Stimulated activated naive CD8-positive, alpha-beta T cell treated with anti-CD3 and anti-CD28 coated beads, Interleukin-15, amount 100 ng/mL, for 72 hours (primary cell): Measurements from ENCODE around the gene SLC34A3.
"Not testable (repeated sequence)": the region's sequence is repeated elsewhere in the genome, so short reads cannot be mapped to it uniquely, and the experiment has no call there.

Experiments
- ATAC-seq: fragments of 150-1000 bp; cut with Tn5 transposase; 2 replicates; pipeline ENCODE4 v1.10.0; 2021; ENCODE audit warnings: mild to moderate bottlenecking, moderate library complexity
- DNase-seq, 2 donors: peaks; one replicate each; pipeline ENCODE4 v3.0.0; 2021 to 2022
- H3K27ac Mint-ChIP-seq, 2 donors: one replicate each; pipeline ENCODE4 v1.8.0; 2022; ENCODE audit warnings: mild to moderate bottlenecking in 2 of 2, mixed read lengths in 2 of 2, moderate library complexity in 2 of 2
- H3K27me3 Mint-ChIP-seq: one replicate; pipeline ENCODE4 v1.8.0; 2022; ENCODE audit warnings: mixed read lengths
- H3K4me1 Mint-ChIP-seq: one replicate; pipeline ENCODE4 v1.8.0; 2022; ENCODE audit warnings: mild to moderate bottlenecking, mixed read lengths
- H3K4me3 Mint-ChIP-seq, 2 donors: one replicate each; pipeline ENCODE4 v1.8.0; 2022; ENCODE audit warnings: mild to moderate bottlenecking in 2 of 2, mixed read lengths in 2 of 2, moderate library complexity in 1 of 2
- H3K9me3 Mint-ChIP-seq, 2 donors: one replicate each; pipeline ENCODE4 v1.8.0; 2022; ENCODE audit warnings: mixed read lengths in 2 of 2

The SLC34A3 gene

DNA sequence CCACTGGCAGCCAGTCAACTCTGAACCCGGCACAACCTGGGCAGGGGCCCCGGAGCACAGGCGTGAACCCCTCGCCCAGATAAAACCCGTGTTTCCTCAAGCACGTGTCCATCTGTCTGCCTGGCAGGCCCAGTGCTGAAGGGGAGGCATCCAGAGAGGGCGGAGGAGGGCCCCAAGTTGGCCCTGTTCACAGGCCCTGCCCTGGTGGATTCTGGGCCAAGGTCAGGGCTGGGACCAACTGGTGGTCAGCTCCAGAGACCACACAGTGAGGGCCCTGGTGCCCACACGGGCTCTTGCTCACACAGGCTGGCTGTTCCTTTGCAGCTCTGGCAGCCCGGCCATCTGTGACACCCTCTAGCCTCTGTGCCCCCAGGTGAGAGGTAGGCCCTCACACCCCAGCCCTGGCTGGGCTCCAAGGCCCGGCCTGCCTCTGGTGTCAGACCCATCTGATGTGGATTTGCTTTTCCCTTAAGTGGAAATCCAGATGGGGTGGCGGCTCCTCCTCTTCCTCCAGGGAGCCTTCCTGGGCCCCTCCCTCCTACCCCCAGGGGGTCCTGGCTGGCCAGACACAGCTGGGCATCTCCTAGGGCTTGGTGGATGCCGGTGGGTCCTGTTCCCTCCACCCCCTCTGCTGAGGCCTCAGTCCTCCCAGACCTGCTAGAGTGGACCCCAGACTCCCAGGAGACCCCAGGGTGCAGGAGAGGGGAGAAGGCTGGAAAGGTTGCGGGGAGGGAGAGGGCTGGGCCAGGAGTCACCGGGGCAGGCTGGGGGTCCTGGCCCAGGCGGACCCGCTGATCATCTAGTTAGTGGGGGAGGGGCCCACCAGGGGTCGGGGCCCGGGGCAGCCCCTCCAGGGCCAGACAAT is 19.9 kb downstream of the SLC34A3 start:
- H3K4me1 Mint-ChIP-seq: peaks cover 13% of the 10 kb centered on the region
- DNase-seq (no peak), ATAC-seq (no peak)
- no peaks in the 10 kb centered on the region for H3K9me3 Mint-ChIP-seq
- H3K4me3 Mint-ChIP-seq: no peak overlapping the region
- peaks cover 6% of the 10 kb centered on the region for H3K27me3 Mint-ChIP-seq
- no peak overlapping the region for H3K27ac Mint-ChIP-seq

DNA sequence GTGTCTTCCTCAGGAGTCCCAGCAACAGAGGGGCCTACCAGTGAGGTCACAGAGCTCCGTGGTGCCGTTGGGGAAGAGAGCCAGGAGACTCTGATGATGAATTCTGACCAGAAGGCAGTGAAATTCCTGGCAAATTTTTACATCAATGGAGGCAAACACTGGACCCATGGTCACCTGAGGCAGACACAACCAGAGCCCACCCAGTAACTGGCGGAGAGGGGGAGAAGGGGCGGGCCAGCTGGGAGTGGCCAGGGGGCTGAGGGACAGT is 20.4 kb downstream of the SLC34A3 start, which contains the start of gene STPG3:
Gene STPG3, plus strand, starts transcription at position 93 of the 268 bp plus-strand sequence. Its CDS starts 1 bp downstream, at position 94.
- Mint-ChIP-seq H3K9me3 (no peaks in the 10 kb centered on the region), H3K4me1 (peaks cover 17% of the 10 kb centered on the region), H3K27ac (no peak within 1 kb of the TSS), H3K4me3 (no peak within 1 kb of the TSS), H3K27me3 (peaks cover 6% of the 10 kb centered on the region)
- ATAC-seq: no peak
- no peak for DNase-seq

DNA sequence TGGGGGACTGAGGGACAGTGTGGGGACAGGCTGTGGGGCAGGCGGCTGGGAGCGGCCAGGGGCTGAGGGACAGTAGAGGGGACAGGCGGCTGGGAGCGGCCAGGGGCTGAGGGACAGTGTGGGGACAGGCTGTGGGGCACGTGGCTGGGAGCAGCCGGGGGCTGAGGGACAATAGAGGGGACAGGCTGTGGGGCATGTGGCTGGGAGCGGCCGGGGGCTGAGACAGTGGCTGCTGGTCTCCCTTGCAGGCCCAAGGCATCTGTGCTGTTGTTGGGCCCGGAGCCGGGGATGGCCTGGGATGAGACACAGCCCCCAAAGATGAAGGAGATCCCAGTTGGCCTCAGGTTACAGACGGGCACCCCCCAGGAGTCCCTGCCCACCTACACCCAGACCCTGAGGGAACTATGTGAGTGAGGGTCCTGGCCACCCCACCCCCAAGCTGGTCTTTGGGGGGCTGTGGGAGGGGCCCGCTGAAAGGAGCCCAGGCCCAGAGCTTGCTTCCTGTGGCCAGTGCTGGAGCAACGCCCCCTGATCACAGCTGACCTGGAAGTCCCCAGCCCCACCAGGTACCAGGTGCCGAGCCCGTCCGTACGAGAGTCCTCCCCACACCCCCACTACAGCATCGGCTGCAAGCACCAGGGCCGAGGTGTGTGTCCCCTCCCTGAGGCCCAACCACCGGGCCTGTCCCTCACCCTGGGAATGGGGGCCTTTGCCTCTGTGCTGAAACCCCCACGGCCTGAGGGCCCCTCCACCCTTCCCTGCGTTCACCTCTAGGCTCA is 21.0 kb downstream of the SLC34A3 start:
- DNase-seq (no peak), ATAC-seq (no peak)
- Mint-ChIP-seq H3K27me3 (peaks cover 6% of the 10 kb centered on the region), H3K4me3 (no peak overlapping the region), H3K27ac (no peak overlapping the region), H3K4me1 (peaks cover 22% of the 10 kb centered on the region), H3K9me3 (no peaks in the 10 kb centered on the region)

DNA sequence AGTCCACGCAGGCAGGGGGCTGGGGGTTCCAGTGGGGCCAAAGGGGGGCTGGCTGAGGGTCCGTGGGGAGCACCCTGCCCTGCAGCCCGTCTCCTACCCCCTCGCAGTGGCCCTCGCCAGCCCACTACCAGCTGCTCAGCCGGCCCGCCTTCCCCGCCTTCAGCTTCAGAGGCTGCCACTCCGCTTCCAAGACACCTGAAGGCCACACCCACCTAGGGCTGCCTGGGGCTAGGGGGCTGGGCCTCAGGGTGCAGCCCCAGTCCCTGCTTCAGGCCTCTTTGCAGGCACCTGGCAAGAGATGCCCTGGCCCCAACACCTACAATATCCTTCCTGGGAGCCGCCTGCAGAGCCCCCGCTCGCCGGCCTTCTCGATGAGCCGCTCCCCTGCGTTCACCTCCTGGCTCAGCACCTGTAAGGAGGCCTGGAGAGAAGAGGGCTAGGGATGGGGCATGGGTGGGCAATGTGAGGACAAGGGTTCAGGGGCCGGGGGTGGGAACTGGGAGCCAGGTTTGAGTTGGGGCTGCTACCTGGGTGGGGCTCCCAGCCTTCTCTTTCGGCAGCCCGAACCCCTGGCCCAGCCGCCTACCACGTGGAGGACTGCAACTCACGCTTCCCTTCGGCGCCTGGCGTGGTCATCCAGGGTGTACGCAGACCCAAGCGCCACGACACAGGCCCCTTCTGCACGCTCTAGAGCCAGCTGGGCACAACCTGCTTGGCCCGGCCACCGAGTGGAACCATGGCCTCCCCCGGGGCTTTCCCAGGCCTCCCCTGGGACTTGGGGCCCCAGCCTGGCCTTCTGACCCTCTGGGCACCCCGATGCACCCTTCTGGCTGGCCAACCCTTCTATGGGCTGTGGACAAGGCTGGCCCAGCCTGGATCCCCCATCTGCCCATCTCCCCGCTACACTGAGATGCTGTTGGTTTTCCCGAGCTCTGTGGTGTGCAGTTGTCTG is 22.1 kb downstream of the SLC34A3 start:
- no peak overlapping the region for H3K4me3 Mint-ChIP-seq

DNA sequence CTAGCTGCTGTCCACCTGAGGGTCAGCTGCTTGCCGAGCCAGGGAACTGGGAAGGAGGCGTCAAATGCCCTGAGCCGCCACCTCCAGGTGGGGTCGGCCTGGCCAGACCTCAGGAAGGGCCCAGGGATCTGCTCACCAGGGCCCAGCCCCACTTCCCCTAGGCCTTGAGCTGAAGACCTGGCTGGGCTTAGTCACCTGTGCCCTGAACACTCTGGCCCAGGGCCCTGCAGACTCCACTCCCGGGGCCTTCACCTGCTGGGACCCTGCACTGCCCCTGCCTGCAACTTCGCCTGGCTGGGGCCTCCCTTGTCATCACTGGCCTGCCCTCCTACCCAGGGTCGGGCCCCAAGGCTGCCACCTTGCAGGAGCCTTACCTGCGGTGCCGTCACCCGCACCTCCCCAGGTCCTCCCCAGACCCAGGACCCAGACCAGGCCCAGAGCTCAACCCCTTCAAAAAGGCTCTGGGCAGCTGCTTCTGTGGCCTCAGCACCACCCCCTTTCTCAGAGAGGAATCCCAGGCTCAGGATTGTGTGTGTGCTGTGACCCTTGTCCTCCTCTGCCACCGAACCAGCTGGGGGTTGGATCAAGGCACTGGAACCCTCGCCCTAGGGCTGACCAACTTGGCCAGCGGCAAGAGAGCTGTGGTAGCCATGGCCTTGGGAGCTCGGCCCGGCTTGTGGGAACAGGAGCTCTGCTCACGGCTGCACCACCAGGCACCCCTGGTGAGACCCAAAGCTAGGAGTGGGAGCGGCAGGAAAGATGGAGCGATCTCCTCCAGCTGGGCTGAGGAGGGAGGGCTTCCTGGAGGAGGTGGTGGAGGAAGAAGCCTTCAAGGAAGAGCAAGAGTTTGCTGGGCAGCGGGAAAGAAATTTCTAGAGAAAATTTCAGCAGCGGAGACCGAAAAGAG is 23.3 kb downstream of the SLC34A3 start:
- peaks cover 24% of the 10 kb centered on the region for H3K4me1 Mint-ChIP-seq
- no peak for ATAC-seq

More for the DNA sequence above, 22.1 kb downstream of the SLC34A3 start:
- no peak overlapping the region for H3K27ac Mint-ChIP-seq
- H3K9me3 Mint-ChIP-seq: no peaks in the 10 kb centered on the region
- DNase-seq (no peak), ATAC-seq (no peak)
- peaks cover 24% of the 10 kb centered on the region for H3K4me1 Mint-ChIP-seq
- H3K27me3 Mint-ChIP-seq: peaks cover 6% of the 10 kb centered on the region

DNA sequence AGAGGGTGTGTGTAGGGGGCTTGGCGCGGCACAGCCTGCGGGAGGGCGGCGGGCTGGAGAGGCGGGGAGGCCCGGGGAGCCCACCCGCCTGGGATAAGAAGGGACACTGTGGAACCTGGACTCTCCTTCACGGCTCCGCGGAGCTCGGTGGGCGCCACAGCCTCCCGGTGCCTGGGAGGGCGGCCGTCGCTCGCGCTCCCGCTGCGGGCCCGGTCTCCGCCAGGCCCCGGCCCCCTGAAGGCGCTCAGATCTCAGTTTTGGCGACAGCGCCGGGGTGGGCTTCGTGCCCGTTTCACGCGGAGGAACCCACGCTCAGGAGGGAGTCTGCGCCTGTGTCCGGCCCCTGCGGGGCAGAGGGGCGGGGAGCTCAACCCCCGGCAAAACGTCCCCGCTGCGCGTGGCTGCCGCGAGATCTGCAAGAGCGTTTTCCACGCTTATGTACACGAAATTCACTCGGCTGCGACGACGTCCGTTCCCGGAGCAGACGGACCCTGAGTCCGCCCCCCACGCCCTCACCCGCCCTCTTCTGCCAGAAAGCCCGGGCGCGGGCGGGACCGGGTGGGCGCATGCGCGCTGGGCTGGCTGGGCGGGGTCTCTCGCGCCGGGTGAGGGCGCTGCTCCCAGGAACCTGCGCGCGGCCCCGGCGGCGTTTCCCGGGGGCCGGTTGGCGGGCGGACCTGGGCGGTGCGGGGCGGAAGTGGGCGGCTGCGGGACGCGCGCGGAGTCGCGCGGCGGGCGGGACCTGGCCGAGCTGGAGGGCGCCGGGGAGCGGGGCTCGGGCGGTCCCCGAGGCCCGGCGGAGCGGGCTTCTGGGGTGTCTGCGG is 24.1 kb downstream of the SLC34A3 start, which contains the start of gene NELFB:
Gene NELFB, plus strand, starts transcription at position 704 of the 824 bp plus-strand sequence.
- DNase-seq (peak; percentile 94 to 97), ATAC-seq (peak; percentile 93)
- H3K4me1 Mint-ChIP-seq: peaks cover 24% of the 10 kb centered on the region

More for the DNA sequence above, 23.3 kb downstream of the SLC34A3 start:
- Mint-ChIP-seq H3K4me3 (peak overlapping the region; percentile 87 to 89), H3K27me3 (peaks cover 6% of the 10 kb centered on the region), H3K9me3 (no peaks in the 10 kb centered on the region), H3K27ac (peak overlapping the region; percentile 80 to 84)
- no peak for DNase-seq

DNA sequence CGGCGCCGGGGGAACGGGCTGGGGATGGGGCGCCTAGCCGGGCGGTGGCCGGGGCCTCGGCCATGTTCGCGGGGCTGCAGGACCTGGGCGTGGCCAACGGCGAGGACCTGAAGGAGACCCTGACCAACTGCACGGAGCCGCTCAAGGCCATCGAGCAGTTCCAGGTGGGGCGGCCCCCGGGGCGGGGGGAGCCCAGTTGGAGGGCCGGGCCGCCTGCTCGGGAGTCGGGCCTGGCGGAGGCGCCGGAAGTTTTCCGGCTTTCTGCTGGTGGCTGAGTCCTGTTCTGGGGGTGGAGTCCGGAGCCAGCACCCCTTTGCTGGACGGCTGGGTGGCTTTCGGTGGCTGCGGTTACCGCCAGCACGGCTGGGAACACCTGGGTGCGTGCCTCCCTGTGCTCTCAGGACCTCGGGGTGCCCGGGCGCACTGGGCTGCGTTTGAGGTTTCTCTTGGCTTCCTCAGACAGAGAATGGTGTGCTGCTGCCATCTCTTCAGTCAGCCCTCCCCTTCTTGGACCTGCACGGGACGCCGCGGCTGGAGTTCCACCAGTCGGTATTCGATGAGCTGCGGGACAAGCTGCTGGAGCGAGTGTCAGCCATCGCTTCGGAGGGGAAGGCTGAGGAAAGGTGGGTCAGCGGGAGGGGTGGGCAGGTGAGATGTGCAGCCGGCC is 24.9 kb downstream of the SLC34A3 start:
- H3K9me3 Mint-ChIP-seq: no peaks in the 10 kb centered on the region
- ATAC-seq (no peak), DNase-seq (no peak)
- H3K27ac Mint-ChIP-seq: peak overlapping the region in 1 of 2 donors; percentile 13
- H3K4me3 Mint-ChIP-seq: peak overlapping the region; percentile 81 to 87
- H3K27me3 Mint-ChIP-seq: peaks cover 6% of the 10 kb centered on the region
- H3K4me1 Mint-ChIP-seq: peaks cover 24% of the 10 kb centered on the region

More for the DNA sequence above, 24.1 kb downstream of the SLC34A3 start, which contains the start of gene NELFB:
- Mint-ChIP-seq H3K9me3 (no peaks in the 10 kb centered on the region), H3K27ac (peak within 1 kb of the TSS; percentile 80 to 84), H3K27me3 (peaks cover 6% of the 10 kb centered on the region), H3K4me3 (peak within 1 kb of the TSS; percentile 87 to 89)

DNA sequence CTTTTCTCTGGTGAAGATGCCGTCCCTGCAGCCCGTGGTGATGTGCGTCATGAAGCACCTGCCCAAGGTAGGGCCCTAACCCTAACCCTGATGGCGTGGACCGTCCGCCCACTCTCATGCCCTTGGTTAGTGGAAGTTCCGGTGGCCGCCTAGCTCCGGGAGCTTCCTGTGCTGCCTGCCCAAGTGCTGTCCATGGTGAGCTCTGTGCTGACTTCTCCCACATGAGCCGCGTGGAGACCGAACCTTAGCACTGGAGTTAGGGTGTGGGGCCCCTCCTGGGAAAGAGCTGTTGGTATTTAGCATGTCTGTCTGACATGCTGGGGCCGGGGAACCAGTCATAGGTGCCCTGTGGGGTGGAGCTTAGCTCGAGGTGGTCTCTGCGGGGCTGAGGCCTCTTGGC is 25.7 kb downstream of the SLC34A3 start:
- ATAC-seq (no peak), DNase-seq (no peak)
- H3K9me3 Mint-ChIP-seq: no peaks in the 10 kb centered on the region
- H3K4me3 Mint-ChIP-seq: peak overlapping the region; percentile 81 to 87
- H3K4me1 Mint-ChIP-seq: peaks cover 24% of the 10 kb centered on the region
- H3K27me3 Mint-ChIP-seq: peaks cover 6% of the 10 kb centered on the region
- no peak overlapping the region for H3K27ac Mint-ChIP-seq

DNA sequence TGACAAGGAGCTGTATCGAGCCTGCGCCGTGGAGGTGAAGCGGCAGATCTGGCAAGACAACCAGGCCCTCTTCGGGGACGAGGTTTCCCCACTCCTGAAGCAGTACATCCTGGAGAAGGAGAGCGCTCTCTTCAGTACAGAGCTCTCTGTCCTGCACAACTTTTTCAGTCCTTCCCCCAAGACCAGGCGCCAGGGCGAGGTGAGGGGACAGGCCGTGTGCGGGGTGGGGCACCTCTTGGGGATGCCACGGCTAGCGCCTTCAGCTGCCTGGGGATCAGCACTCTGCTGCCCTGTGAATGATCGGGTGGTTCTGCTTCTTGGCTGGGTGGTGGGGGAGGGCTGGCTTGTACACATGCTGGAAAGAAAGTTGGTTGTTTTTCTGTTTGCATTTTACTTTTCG is 26.2 kb downstream of the SLC34A3 start:
- no peak for DNase-seq
- Mint-ChIP-seq H3K27ac (no peak overlapping the region), H3K4me3 (peak overlapping the region; percentile 39 to 87), H3K4me1 (peaks cover 29% of the 10 kb centered on the region), H3K9me3 (no peaks in the 10 kb centered on the region), H3K27me3 (peaks cover 6% of the 10 kb centered on the region)
- ATAC-seq: no peak

DNA sequence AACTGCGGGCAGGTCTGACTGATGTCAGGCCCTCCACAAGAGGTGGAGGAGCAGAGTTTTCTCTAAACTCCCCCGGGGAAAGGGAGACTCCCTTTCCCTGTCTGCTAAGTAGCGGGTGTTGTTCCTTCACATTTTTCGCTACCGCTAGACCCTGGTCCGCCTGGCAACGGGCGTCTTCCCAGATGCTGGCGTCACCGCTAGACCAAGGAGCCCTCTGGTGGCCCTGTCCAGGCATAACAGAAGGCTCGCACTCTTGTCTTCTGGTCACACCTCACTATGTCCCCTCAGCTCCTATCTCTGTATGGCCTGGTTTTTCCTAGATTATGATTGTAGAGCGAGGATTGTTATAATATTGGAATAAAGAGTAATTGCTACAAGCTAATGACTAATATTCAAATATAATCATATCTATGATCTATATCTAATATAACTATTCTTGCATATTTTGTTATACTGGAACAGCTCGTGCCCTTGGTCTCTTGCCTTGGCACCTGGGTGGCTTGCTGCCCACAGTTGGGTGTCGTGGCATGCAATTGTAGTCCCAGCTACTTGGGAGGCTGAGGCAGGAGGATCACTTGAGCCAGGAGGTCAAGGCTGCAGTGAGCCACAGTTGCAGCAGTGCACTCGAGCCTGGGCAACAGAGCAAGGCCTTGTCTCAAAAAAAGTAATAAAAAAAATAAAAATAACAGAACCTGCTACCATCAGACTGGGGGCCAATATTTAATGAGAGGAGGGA is 31.6 kb downstream of the SLC34A3 start:
- not testable (repeated sequence) for ATAC-seq, H3K4me3 Mint-ChIP-seq, H3K4me1 Mint-ChIP-seq, DNase-seq, H3K9me3 Mint-ChIP-seq, H3K27me3 Mint-ChIP-seq
- peak overlapping the region in 1 of 2 donors; percentile 34 for H3K27ac Mint-ChIP-seq

DNA sequence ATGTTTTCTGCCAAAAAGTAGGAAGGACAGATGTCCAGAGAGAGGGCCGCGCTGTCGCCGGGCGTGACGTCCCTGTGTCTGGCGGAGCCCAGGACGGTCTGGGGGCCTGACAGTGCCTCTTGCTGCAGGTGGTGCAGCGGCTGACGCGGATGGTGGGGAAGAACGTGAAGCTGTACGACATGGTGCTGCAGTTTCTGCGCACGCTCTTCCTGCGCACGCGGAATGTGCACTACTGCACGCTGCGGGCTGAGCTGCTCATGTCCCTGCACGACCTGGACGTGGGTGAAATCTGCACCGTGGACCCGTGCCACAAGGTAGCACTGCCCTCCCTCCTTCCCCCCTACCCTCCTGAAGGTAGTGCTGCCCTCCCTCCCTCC is 32.2 kb downstream of the SLC34A3 start:
- ATAC-seq (no peak), DNase-seq (no peak)
- H3K4me3 Mint-ChIP-seq: no peak overlapping the region
- peaks cover 10% of the 10 kb centered on the region for H3K4me1 Mint-ChIP-seq
- no peaks in the 10 kb centered on the region for H3K27me3 Mint-ChIP-seq
- no peaks in the 10 kb centered on the region for H3K9me3 Mint-ChIP-seq
- H3K27ac Mint-ChIP-seq: peak overlapping the region in 1 of 2 donors; percentile 34

DNA sequence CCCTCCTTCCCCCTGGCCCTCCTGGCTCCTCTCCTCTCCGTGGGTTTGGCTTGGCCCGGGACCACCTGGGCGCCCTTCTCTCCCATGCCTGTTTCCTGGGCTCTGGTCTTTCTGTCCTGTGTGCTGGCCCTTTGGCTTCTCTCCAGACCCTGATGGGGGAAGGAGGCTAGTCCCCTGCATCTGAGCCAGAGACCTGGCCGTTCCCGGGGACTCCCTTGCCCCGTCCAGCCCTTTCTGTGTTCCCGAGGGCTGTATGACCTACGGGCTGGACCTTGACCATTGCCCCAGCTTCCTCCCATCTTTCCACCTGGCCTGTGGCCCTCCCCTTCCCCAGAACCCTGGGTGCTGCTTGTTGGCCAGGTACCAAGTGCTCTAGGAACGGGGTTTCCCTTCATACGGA is 32.8 kb downstream of the SLC34A3 start:
- Mint-ChIP-seq H3K9me3 (no peaks in the 10 kb centered on the region), H3K4me1 (peaks cover 10% of the 10 kb centered on the region), H3K4me3 (no peak overlapping the region), H3K27ac (peak overlapping the region in 1 of 2 donors; percentile 72), H3K27me3 (no peaks in the 10 kb centered on the region)
- DNase-seq: no peak
- no peak for ATAC-seq

DNA sequence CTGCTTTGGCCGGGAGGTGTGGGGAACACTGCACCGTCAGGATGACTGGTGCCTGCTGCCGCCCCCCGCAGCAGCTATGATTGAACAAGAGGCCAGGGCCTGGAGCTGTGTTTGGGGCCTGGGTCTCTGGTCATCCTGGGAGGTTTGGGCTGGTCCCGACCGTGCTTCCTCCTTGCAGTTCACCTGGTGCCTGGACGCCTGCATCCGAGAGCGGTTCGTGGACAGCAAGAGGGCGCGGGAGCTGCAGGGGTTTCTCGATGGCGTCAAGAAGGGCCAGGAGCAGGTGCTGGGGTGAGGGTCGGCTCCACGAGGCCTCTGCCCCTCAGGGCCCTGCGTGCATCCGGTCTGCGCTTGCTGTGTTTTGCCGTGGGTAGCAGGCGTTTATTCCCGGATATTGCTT is 33.4 kb downstream of the SLC34A3 start:
- ATAC-seq (no peak), DNase-seq (no peak)
- no peak overlapping the region for H3K4me3 Mint-ChIP-seq
- no peaks in the 10 kb centered on the region for H3K27me3 Mint-ChIP-seq
- no peaks in the 10 kb centered on the region for H3K9me3 Mint-ChIP-seq
- peaks cover 10% of the 10 kb centered on the region for H3K4me1 Mint-ChIP-seq
- no peak overlapping the region for H3K27ac Mint-ChIP-seq
